H9 (cell line): ENCODE data around the gene CD2BP2. TPM values are rescaled to one million over a fixed set of nuclear protein-coding genes. Genes with fewer than 3 reads are reported as not detected.
A peak's percentile ranks its signal among the peaks of the same experiment; 100 is the strongest.

Experiments
- DNase-seq: peaks from one replicate; pipeline ENCODE4 v3.0.0-alpha.2; 2017
- H2AFZ ChIP-seq: one replicate; pipeline ENCODE4 v1.6.1; 2013; ENCODE audit warnings: mild to moderate bottlenecking, low read length, control low read depth, moderate library complexity
- H2AK5ac ChIP-seq: 2 replicates; pipeline ENCODE4 v1.6.1; 2013; ENCODE audit warnings: low read length, control low read depth, mixed read lengths; ENCODE audit not compliant: insufficient read length
- H2BK120ac ChIP-seq: one replicate; pipeline ENCODE4 v1.6.1; 2013; ENCODE audit warnings: low read depth, mild to moderate bottlenecking, low read length, control low read depth, inconsistent platforms; ENCODE audit not compliant: poor library complexity, severe bottlenecking
- H2BK12ac ChIP-seq: 2 replicates; pipeline ENCODE4 v1.6.1; 2013; ENCODE audit warnings: low read length, control low read depth, mixed read lengths, low read depth; ENCODE audit not compliant: insufficient read length
- H2BK15ac ChIP-seq: 2 replicates; pipeline ENCODE4 v1.6.1; 2013; ENCODE audit warnings: low read depth, low read length, control low read depth
- H2BK20ac ChIP-seq: one replicate; pipeline ENCODE4 v1.6.1; 2013; ENCODE audit warnings: low read depth, mild to moderate bottlenecking, low read length, control low read depth, inconsistent platforms; ENCODE audit not compliant: poor library complexity, severe bottlenecking
- H2BK5ac ChIP-seq: 2 replicates; pipeline ENCODE4 v1.6.1; 2013; ENCODE audit warnings: low read length, control low read depth, mixed read lengths; ENCODE audit not compliant: insufficient read length
- H3K14ac ChIP-seq: 2 replicates; pipeline ENCODE4 v1.6.1; 2013; ENCODE audit warnings: low read length, control low read depth; ENCODE audit not compliant: insufficient read depth
- H3K18ac ChIP-seq: 2 replicates; pipeline ENCODE4 v1.6.1; 2013; ENCODE audit warnings: low read depth, mild to moderate bottlenecking, mixed read lengths, low read length, control low read depth; ENCODE audit not compliant: insufficient read length
- H3K23ac ChIP-seq: 2 replicates; pipeline ENCODE4 v1.6.1; 2013; ENCODE audit warnings: low read length, control low read depth, mixed read lengths, low read depth; ENCODE audit not compliant: insufficient read length
- H3K23me2 ChIP-seq: 2 replicates; pipeline ENCODE4 v1.6.1; 2013; ENCODE audit warnings: low read depth, mild to moderate bottlenecking, mixed read lengths, low read length, control low read depth; ENCODE audit not compliant: insufficient read length, poor library complexity, severe bottlenecking
- H3K27ac ChIP-seq: 2 replicates; pipeline ENCODE4 v1.5.1; 2013; ENCODE audit warnings: low read length, control low read depth, mixed read lengths, low read depth; ENCODE audit not compliant: insufficient read length
- H3K27me3 ChIP-seq: 2 replicates; pipeline ENCODE4 v1.6.1; 2013; ENCODE audit warnings: low read length, control low read depth, inconsistent platforms; ENCODE audit not compliant: insufficient read depth
- H3K4ac ChIP-seq: 2 replicates; pipeline ENCODE4 v1.6.1; 2013; ENCODE audit warnings: low read depth, mild to moderate bottlenecking, control low read depth, inconsistent platforms, low read length, moderate library complexity
- H3K4me1 ChIP-seq: 2 replicates; pipeline ENCODE4 v1.6.1; 2013; ENCODE audit warnings: low read length, control low read depth, inconsistent platforms; ENCODE audit not compliant: insufficient read depth
- H3K4me2 ChIP-seq: 2 replicates; pipeline ENCODE4 v1.6.1; 2013; ENCODE audit warnings: low read length, control low read depth, mixed read lengths; ENCODE audit not compliant: insufficient read length, insufficient read depth
- H3K56ac ChIP-seq: 2 replicates; pipeline ENCODE4 v1.6.1; 2013; ENCODE audit warnings: low read depth, mild to moderate bottlenecking, mixed read lengths, low read length, control low read depth; ENCODE audit not compliant: insufficient read length
- H3K79me1 ChIP-seq: 2 replicates; pipeline ENCODE4 v1.6.1; 2013; ENCODE audit warnings: low read depth, mild to moderate bottlenecking, moderate library complexity, low read length, control low read depth, inconsistent platforms; ENCODE audit not compliant: insufficient read depth, poor library complexity, severe bottlenecking
- H3K79me2 ChIP-seq: 2 replicates; pipeline ENCODE4 v1.6.1; 2013; ENCODE audit warnings: low read length, control low read depth, inconsistent platforms; ENCODE audit not compliant: insufficient read depth
- H3K9ac ChIP-seq: 2 replicates; pipeline ENCODE4 v1.6.1; 2013; ENCODE audit warnings: low read length, control low read depth, mixed read lengths; ENCODE audit not compliant: insufficient read length; ENCODE audit errors: extremely low read depth
- H3K9me3 ChIP-seq: one replicate; pipeline ENCODE4 v1.6.1; 2013; ENCODE audit warnings: low read depth, low read length, inconsistent platforms; ENCODE audit not compliant: control insufficient read depth
- H3T11ph ChIP-seq: one replicate; pipeline ENCODE4 v1.6.1; 2013; ENCODE audit warnings: mild to moderate bottlenecking, low read length, control low read depth, inconsistent platforms
- H4K20me1 ChIP-seq: one replicate; pipeline ENCODE4 v1.6.1; 2013; ENCODE audit not compliant: control insufficient read depth, insufficient read length, insufficient read depth
- H4K5ac ChIP-seq: 2 replicates; pipeline ENCODE4 v1.6.1; 2013; ENCODE audit warnings: low read depth, mild to moderate bottlenecking, mixed read lengths, low read length, control low read depth; ENCODE audit not compliant: insufficient read length
- H4K8ac ChIP-seq: replicated peaks from 2 replicates; pipeline ENCODE4 v1.6.1; 2013; ENCODE audit warnings: low read length, control low read depth, mixed read lengths, low read depth; ENCODE audit not compliant: insufficient read length
- H4K91ac ChIP-seq: 2 replicates; pipeline ENCODE4 v1.6.1; 2013; ENCODE audit warnings: low read depth, mild to moderate bottlenecking, moderate library complexity, mixed read lengths, low read length, control low read depth; ENCODE audit not compliant: insufficient read length
- H3K27ac Mint-ChIP-seq, 3 experiments: 2 replicates in 2 of 3; 3 replicates in 1 of 3; pipeline ENCODE4 v1.8.0; 2020 to 2021; ENCODE audit warnings: mixed read lengths in 3 of 3, mild to moderate bottlenecking in 1 of 3, moderate library complexity in 1 of 3
- H3K27me3 Mint-ChIP-seq: 2 replicates; pipeline ENCODE4 v1.8.0; 2021; ENCODE audit warnings: low read depth, mild to moderate bottlenecking, moderate library complexity, mixed read lengths
- H3K36me3 Mint-ChIP-seq, 3 experiments: 2 replicates in 2 of 3; 3 replicates in 1 of 3; pipeline ENCODE4 v1.8.0; 2020 to 2021; ENCODE audit warnings: low read depth in 3 of 3, mixed read lengths in 3 of 3; ENCODE audit not compliant: insufficient read depth in 1 of 3
- H3K4me1 Mint-ChIP-seq, 2 experiments: 2 replicates each; pipeline ENCODE4 v1.8.0; 2020; ENCODE audit warnings: mixed read lengths in 2 of 2
- H3K4me3 Mint-ChIP-seq, 2 experiments: 2 replicates in 1 of 2; 3 replicates in 1 of 2; pipeline ENCODE4 v1.8.0; 2020 to 2021; ENCODE audit warnings: mild to moderate bottlenecking in 2 of 2, mixed read lengths in 2 of 2, moderate library complexity in 1 of 2
- H3K9me3 Mint-ChIP-seq, 2 experiments: 2 replicates in 1 of 2; 3 replicates in 1 of 2; pipeline ENCODE4 v1.8.0; 2020; ENCODE audit warnings: mild to moderate bottlenecking in 2 of 2, mixed read lengths in 2 of 2, moderate library complexity in 1 of 2
- WGBS: extraction: QIAGEN DNeasy Blood & Tissue Kit; methylation state at CpG from one replicate; pipeline ENCODE4 v1.1.7; 2013; ENCODE audit warnings: missing lambda C conversion rate, low lambda C conversion rate, mixed read lengths; ENCODE audit not compliant: insufficient read length; ENCODE audit errors: extremely low coverage; 5-methylcytosine and 5-hydroxymethylcytosine counted together
- total RNA-seq: library from RNA; stranded (reverse); gene quantifications from 2 replicates; pipeline ENCODE4 v1.2.1, GENCODE V29; 2021
- TF ChIP-seq, protein P1 (sequence below): fragments of 200-600 bp; sonication (generic); conservative IDR thresholded peaks from 3 replicates; pipeline ENCODE4 v1.8.0; 2021; ENCODE audit warnings: antibody characterized with exemption, mild to moderate bottlenecking

Gene CD2BP2
- total RNA-seq, 1 experiment from 2014 or later: 90.1 TPM

DNA sequence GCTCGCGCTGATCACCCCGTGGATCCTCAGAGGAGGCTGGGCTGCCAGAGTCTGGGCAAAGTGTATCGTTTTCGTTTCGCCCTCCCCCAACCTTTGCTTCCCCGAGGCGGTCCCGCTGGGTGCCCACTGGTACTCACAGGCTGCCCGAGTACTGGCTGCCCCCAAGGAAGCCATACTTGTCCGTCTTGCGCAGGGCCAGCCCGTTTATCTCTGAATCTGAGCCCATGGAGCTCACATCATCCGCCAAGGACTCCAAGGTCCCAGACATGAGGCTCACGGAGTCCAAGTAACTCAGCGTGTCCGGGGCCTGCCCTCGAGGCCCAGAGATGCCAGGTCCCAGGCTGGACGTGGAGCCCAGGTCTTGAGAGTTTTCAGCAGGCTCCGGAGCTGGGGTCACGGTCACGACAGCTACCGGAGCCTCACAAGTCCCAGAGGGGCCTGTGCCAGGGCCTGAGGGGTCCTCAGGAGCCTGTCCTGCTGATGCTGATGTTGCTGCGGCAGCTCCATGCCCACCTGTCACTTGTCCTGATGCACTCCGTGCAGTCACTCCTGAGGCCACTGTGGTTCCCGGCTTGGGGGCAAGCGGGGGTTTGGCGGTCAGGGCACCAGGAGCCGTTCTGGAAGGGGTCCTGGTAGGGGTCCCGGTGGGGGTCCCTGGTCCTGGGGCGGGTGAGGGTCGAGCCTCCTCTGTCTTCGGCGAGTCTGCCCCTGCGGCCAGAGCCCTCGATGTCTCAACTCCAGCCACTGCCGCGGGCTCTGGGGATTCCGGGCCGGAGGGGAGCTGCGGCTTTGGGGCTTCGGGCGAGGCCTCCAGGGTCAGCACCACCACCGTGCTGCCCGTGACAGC lies 14.2 kb upstream of the CD2BP2 start:
- Histone ChIP-seq H2BK20ac (no peak overlapping the region), H2BK15ac (no peak overlapping the region), H4K8ac (no peak overlapping the region), H3K18ac (no peak overlapping the region), H4K20me1 (no peaks in the 10 kb centered on the region), H2AFZ (no peak overlapping the region), H2BK5ac (no peak overlapping the region), H3K27ac (no peak overlapping the region), H2BK12ac (no peak overlapping the region), H2BK120ac (no peak overlapping the region), H3K9ac (peak overlapping the region; percentile 40), H3K27me3 (no peaks in the 10 kb centered on the region), H3K23me2 (peaks cover 10% of the 10 kb centered on the region), H4K5ac (no peak overlapping the region), H3K14ac (no peak overlapping the region; the same call in 1 of the 2 replicates), H3K9me3 (no peaks in the 10 kb centered on the region), H3K23ac (no peak overlapping the region), H2AK5ac (no peak overlapping the region), H3K56ac (no peak overlapping the region), H3K4ac (no peak overlapping the region), H3K4me2 (peak overlapping the region; percentile 80), H3K79me2 (no peaks in the 10 kb centered on the region; the same call in none of the 2 replicates), H3K79me1 (peaks cover 3% of the 10 kb centered on the region), H4K91ac (no peak overlapping the region), H3K4me1 (peaks cover 6% of the 10 kb centered on the region), H3T11ph (no peak overlapping the region)
- Mint-ChIP-seq H3K4me3 (peak overlapping the region; percentile 75 to 84), H3K4me1 (peaks cover 32 to 34% of the 10 kb centered on the region in 2 experiments), H3K9me3 (peaks cover 0 to 3% of the 10 kb centered on the region in 2 experiments; a peak in 3 of 5 replicates), H3K27ac (peak overlapping the region in 1 of 3 experiments; percentile 64; a peak in 2 of 7 replicates), H3K36me3 (peaks cover 6 to 16% (median 15%) of the 10 kb centered on the region in 3 experiments; a peak in 6 of 7 replicates), H3K27me3 (peaks cover 2% of the 10 kb centered on the region; the same call in 1 of the 2 replicates)
- WGBS: no CpG with 5 or more reads among the region's 45 CpGs
- no peak for DNase-seq
- TF ChIP-seq, protein P1, sequence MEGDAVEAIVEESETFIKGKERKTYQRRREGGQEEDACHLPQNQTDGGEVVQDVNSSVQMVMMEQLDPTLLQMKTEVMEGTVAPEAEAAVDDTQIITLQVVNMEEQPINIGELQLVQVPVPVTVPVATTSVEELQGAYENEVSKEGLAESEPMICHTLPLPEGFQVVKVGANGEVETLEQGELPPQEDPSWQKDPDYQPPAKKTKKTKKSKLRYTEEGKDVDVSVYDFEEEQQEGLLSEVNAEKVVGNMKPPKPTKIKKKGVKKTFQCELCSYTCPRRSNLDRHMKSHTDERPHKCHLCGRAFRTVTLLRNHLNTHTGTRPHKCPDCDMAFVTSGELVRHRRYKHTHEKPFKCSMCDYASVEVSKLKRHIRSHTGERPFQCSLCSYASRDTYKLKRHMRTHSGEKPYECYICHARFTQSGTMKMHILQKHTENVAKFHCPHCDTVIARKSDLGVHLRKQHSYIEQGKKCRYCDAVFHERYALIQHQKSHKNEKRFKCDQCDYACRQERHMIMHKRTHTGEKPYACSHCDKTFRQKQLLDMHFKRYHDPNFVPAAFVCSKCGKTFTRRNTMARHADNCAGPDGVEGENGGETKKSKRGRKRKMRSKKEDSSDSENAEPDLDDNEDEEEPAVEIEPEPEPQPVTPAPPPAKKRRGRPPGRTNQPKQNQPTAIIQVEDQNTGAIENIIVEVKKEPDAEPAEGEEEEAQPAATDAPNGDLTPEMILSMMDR: no peak
